NCI-H69 (cell line): ENCODE measurements around the gene POU3F1.

Source experiments
- DNase-seq: peaks from one replicate; lab custom pipeline; 2025; lab: John Stamatoyannopoulos, UW

Gene POU3F1

GRCh38 chr1:38073534-38074301 lies 27.1 kb upstream of the POU3F1 start:
- peak; percentile 18 for DNase-seq

GRCh38 chr1:38072858-38073257 lies 26.3 kb upstream of the POU3F1 start:
- no peak for DNase-seq

GRCh38 chr1:38071312-38072256 lies 25.0 kb upstream of the POU3F1 start:
- peak; percentile 87 for DNase-seq

- DNase-seq: no peak
Observed at GRCh38 chr1:38068980-38069340, 22.4 kb upstream of the POU3F1 start.

GRCh38 chr1:38068220-38068979 lies 21.8 kb upstream of the POU3F1 start:
- DNase-seq: no peak

GRCh38 chr1:38064197-38064903 lies 17.8 kb upstream of the POU3F1 start:
- DNase-seq: no peak

- no peak for DNase-seq
Observed at GRCh38 chr1:38063616-38064015, 17.0 kb upstream of the POU3F1 start.

GRCh38 chr1:38062361-38063288 lies 16.0 kb upstream of the POU3F1 start:
- peak; percentile 89 for DNase-seq

GRCh38 chr1:38061883-38062328 lies 15.3 kb upstream of the POU3F1 start:
- no peak for DNase-seq

- DNase-seq: no peak
Observed at GRCh38 chr1:38061290-38061689, 14.7 kb upstream of the POU3F1 start.

- no peak for DNase-seq
Observed at GRCh38 chr1:38060498-38060897, 13.9 kb upstream of the POU3F1 start.

- DNase-seq: no peak
Observed at GRCh38 chr1:38059635-38060250, 13.2 kb upstream of the POU3F1 start.

- no peak for DNase-seq
Observed at GRCh38 chr1:38055965-38056364, 9.4 kb upstream of the POU3F1 start.

GRCh38 chr1:38055398-38055797 lies 8.8 kb upstream of the POU3F1 start:
- no peak for DNase-seq

GRCh38 chr1:38053416-38054091 lies 7.0 kb upstream of the POU3F1 start:
- peak; percentile 53 for DNase-seq

GRCh38 chr1:38052750-38053415 lies 6.3 kb upstream of the POU3F1 start:
- DNase-seq: peak; percentile 53

GRCh38 chr1:38051079-38051543 lies 4.5 kb upstream of the POU3F1 start:
- no peak for DNase-seq

- DNase-seq: peak; percentile 57
Observed at GRCh38 chr1:38050397-38051078, 3.9 kb upstream of the POU3F1 start.
